Coronary artery (tissue), 2 donors: Measurements from ENCODE around the gene LVRN.
A peak's percentile ranks its signal among the peaks of the same experiment; 100 is the strongest.

ENCODE experiments used
- DNase-seq: peaks from one replicate; pipeline ENCODE4 v3.0.0-alpha.2; 2017; ENCODE audit warnings: low spot score
- H3K27ac ChIP-seq, 2 donors: fragments of 200-600 bp; sonication (generic); one replicate each; pipeline ENCODE4 v1.5.1; 2016 to 2019
- H3K4me3 ChIP-seq: fragments of 200-600 bp; sonication (generic); 2 replicates; pipeline ENCODE4 v1.5.1; 2016; ENCODE audit warnings: mild to moderate bottlenecking, moderate library complexity
- CTCF ChIP-seq: fragments of 200-600 bp; sonication (generic); IDR thresholded peaks from one replicate; pipeline ENCODE4 v1.5.1; 2019; ENCODE audit warnings: antibody characterized with exemption

The LVRN gene

DNA sequence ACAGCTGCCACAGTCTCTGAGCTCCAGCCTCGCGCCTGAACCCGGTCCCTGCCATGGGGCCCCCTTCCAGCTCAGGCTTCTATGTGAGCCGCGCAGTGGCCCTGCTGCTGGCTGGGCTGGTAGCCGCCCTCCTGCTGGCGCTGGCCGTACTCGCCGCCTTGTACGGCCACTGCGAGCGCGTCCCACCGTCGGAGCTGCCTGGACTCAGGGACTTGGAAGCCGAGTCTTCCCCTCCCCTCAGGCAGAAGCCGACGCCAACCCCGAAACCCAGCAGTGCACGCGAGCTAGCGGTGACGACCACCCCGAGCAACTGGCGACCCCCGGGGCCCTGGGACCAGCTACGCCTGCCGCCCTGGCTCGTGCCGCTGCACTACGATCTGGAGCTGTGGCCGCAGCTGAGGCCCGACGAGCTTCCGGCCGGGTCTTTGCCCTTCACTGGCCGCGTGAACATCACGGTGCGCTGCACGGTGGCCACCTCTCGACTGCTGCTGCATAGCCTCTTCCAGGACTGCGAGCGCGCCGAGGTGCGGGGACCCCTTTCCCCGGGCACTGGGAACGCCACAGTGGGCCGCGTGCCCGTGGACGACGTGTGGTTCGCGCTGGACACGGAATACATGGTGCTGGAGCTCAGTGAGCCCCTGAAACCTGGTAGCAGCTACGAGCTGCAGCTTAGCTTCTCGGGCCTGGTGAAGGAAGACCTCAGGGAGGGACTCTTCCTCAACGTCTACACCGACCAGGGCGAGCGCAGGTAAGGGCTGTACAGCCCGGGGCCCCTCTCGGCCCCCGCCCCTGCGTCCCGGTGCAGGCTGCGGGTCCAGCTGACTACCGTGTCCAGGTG, 509 bp downstream of the LVRN start:
- Histone ChIP-seq H3K4me3 (peak overlapping the region; percentile 67), H3K27ac (peak overlapping the region in 1 of 2 donors; percentile 64)
- TF ChIP-seq CTCF = no peak
- DNase-seq = no peak

- no peak for TF ChIP-seq CTCF
- peak overlapping the region; percentile 67 for H3K4me3 ChIP-seq
Measured at GRCh38 chr5:115963566-115963965, 1.3 kb downstream of the LVRN start.

DNA sequence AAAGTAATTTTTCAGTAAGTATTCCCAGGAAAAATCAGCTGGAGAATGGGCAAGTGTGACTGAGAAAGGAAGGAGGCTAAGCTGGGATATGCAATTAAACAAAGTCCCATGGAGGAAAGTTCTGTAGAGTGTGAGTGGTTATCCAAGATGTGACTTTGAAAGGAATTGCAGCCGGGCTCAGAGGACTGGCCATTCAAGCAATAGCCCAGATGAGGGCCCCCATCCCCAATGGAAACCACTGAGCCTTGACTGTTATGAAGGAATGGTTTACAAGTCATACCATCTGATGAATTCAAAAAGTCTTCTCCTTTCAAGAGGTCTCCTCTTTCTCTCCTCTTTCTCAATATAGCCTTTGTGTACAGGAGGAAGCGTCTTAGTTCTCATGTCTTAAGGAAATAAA, 6.5 kb downstream of the LVRN start:
- no peak for DNase-seq
- TF ChIP-seq CTCF = no peak
- Histone ChIP-seq H3K4me3 (no peak overlapping the region), H3K27ac (no peak overlapping the region)

More at GRCh38 chr5:115963566-115963965, 1.3 kb downstream of the LVRN start:
- DNase-seq = no peak
- H3K27ac ChIP-seq = no peak overlapping the region

GRCh38 chr5:115977096-115977495, 14.8 kb downstream of the LVRN start:
- no peak for DNase-seq
- no peak overlapping the region for H3K27ac ChIP-seq
- no peak overlapping the region for H3K4me3 ChIP-seq
- TF ChIP-seq CTCF = no peak

- H3K4me3 ChIP-seq = no peak overlapping the region
Measured at GRCh38 chr5:115977988-115978387, 15.7 kb downstream of the LVRN start.

DNA sequence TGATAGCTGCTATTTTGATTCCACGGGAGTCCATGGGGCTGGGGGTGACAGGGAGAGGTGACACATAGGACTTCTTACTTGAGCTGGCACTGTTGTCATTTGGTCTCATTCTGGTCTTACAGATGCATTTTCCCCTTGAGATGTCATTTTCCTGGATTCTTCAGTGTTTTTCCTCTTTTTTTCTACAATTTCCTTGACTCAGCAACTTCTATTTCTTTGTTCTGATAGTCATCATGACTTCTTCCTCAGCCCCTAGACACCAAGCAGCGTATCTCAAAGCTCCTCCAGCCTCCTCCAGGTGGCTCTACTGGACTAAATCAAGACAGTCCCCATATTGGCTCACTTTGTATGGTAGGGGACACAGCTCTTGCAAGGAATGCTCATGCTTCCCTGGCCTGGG, 16.5 kb downstream of the LVRN start:
- DNase-seq = no peak
- H3K4me3 ChIP-seq = no peak overlapping the region
- peak overlapping the region; percentile 36 to 65 for H3K27ac ChIP-seq
- TF ChIP-seq CTCF = no peak

More at GRCh38 chr5:115977988-115978387, 15.7 kb downstream of the LVRN start:
- no peak for DNase-seq
- peak overlapping the region in 1 of 2 donors; percentile 65 for H3K27ac ChIP-seq
- no peak for TF ChIP-seq CTCF
